Measurements from ENCODE around the gene FKBP3. TPM values are rescaled to one million over a fixed set of nuclear protein-coding genes. Genes with fewer than 3 reads are reported as not detected.

The FKBP3 gene
- total RNA-seq, 4 donors from 2014 or later: 3.7 to 47.8 (median 27.7) TPM

DNA sequence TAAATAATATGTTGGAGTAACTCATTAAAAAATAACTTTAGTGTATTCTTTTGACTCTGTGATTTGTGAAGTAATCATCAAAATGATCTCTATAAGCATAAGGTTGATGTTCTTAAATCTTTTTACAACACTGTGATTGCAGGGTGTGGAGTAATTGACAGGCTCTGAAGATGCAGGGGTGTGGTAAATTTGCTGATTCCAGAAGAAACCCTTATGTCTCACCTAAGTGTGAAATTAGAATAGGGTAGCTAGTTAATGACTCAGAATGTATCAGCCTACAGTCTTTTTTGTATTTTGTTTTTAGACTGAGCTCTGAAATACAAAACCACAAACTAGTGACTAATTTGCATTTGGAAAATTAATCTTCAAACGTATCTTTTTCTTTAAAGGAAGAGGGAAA, 44.5 kb downstream of the FKBP3 start:
- 5 to 14% methylated on average over 1 of the region's 1 CpG for WGBS, 2 donors (ENCODE audit: low coverage in 1 of 2)
- Histone ChIP-seq H3K4me1 (peaks cover 17 to 59% (median 43%) of the 10 kb centered on the region in 4 donors), H3K4me3 (no peak overlapping the region), H3K9me3 (no peaks in the 10 kb centered on the region), H3K27me3 (no peaks in the 10 kb centered on the region), H3K36me3 (no peaks in the 10 kb centered on the region), H3K27ac (no peak overlapping the region)
- DNase-seq: no peak
- in situ Hi-C loops (cut with MboI; ENCODE audit: low pct_ligation_motif_present in 1 of 4, low pct_unique_long_range_greater_than_20kb in 1 of 4, low sequenced_read_pairs in 3 of 4) (no loop called here), intact Hi-C loops (cut with DNase I; ENCODE audit: low total_unique reads) (no loop called here)
- no peak for TF ChIP-seq EP300 (IDR thresholded peaks at IDR 0.05; ENCODE audit: low read depth)
- TF ChIP-seq POLR2A (IDR thresholded peaks at IDR 0.05): no peak
- no peak for TF ChIP-seq POLR2AphosphoS5 (IDR thresholded peaks at IDR 0.05)
- TF ChIP-seq, protein P1, sequence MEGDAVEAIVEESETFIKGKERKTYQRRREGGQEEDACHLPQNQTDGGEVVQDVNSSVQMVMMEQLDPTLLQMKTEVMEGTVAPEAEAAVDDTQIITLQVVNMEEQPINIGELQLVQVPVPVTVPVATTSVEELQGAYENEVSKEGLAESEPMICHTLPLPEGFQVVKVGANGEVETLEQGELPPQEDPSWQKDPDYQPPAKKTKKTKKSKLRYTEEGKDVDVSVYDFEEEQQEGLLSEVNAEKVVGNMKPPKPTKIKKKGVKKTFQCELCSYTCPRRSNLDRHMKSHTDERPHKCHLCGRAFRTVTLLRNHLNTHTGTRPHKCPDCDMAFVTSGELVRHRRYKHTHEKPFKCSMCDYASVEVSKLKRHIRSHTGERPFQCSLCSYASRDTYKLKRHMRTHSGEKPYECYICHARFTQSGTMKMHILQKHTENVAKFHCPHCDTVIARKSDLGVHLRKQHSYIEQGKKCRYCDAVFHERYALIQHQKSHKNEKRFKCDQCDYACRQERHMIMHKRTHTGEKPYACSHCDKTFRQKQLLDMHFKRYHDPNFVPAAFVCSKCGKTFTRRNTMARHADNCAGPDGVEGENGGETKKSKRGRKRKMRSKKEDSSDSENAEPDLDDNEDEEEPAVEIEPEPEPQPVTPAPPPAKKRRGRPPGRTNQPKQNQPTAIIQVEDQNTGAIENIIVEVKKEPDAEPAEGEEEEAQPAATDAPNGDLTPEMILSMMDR (IDR thresholded peaks at IDR 0.05): no peak

DNA sequence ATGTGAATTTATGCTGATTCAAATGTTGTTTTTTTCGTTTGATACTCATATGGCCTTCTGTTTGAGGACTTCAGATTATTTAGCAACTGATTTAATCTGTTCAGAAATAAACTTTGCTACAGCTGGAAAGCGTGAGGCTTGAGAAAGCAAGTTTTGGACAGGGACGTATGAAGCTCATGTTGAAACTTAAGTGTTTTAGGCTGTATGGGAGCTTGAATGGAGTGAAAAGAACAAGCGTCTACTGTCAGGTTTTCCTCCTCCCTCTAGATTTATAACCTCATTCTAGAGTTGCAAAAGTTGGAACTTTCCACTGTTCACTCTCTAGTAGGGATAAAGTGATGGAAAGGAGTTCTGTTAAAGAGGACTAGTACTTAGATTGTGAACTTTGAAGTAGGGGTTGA, 49.3 kb downstream of the FKBP3 start:
- WGBS, 2 donors (ENCODE audit: low coverage in 1 of 2): 1 to 3% methylated on average over 4 of the region's 4 CpGs
- no peaks in the 10 kb centered on the region for H3K9me3 ChIP-seq
- TF ChIP-seq POLR2A (IDR thresholded peaks at IDR 0.05): no peak
- TF ChIP-seq EP300 (IDR thresholded peaks at IDR 0.05; ENCODE audit: low read depth): no peak
- TF ChIP-seq POLR2AphosphoS5 (IDR thresholded peaks at IDR 0.05): no peak
- TF ChIP-seq, protein P1 (IDR thresholded peaks at IDR 0.05): no peak
- no peaks in the 10 kb centered on the region for H3K27me3 ChIP-seq
- H3K4me3 ChIP-seq: peak overlapping the region in 3 of 4 donors; percentile 57 to 72 (median 64)
- no peaks in the 10 kb centered on the region for H3K36me3 ChIP-seq
- intact Hi-C loops (cut with DNase I; ENCODE audit: low total_unique reads): no loop called here
- no peak for DNase-seq
- in situ Hi-C loops (cut with MboI; ENCODE audit: low pct_ligation_motif_present in 1 of 4, low pct_unique_long_range_greater_than_20kb in 1 of 4, low sequenced_read_pairs in 3 of 4): no loop called here
- H3K27ac ChIP-seq: peak overlapping the region; percentile 88 to 94 (median 90)
- H3K4me1 ChIP-seq: peaks cover 17 to 62% (median 50%) of the 10 kb centered on the region in 4 donors

DNA sequence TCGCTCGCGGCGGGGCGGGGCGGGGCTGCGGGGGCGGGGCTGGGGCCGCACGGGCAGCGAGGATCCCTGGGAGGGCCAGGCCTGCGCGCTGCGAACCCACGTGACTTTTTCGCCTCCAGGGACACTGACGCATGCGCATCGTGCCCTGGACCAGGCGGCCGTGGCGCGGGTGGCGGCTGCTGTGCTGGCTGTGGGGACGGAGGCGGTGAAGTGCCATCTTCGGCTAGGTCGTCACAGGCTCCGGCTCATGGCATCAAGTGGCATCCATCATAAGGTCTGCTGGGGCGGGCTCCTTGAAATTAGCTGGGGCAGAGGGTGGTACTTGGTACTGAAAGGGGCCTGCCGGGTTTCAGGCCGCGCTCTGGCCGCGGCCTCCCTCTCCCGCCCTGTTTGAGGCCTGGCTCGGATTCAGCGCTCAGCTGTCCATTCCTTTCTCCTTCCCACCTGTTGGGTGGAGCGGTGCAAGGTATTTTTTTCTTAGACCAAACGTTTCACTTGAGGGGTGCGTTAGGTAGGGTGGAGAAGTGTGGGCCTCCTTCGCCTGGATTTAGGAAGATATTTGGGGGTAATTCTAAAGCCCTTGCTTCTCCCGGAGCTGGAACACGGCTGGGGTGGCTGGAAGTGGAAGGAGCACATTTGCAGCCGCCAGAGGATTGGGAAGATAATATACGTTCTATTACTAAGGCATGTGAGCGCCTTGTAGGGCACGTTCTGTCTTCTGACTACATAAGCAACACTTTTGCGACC, 50.1 kb downstream of the FKBP3 start, which contains the start of gene PRPF39:
TSS of gene PRPF39 (plus strand) at position 141 of the 747 bp plus-strand sequence. CDS start 11,124 bp downstream, outside the sequence.
- Histone ChIP-seq H3K9me3 (no peaks in the 10 kb centered on the region), H3K27me3 (no peaks in the 10 kb centered on the region), H3K4me1 (peaks cover 11 to 54% (median 42%) of the 10 kb centered on the region in 4 donors), H3K27ac (peak within 1 kb of the TSS; percentile 88 to 94 (median 90)), H3K36me3 (no peaks in the 10 kb centered on the region), H3K4me3 (peak within 1 kb of the TSS; percentile 57 to 72 (median 62))
- TF ChIP-seq, protein P1 (IDR thresholded peaks at IDR 0.05): no peak
- no peak for TF ChIP-seq EP300 (IDR thresholded peaks at IDR 0.05; ENCODE audit: low read depth)
- peak; percentile 88 for TF ChIP-seq POLR2A (IDR thresholded peaks at IDR 0.05)
- TF ChIP-seq POLR2AphosphoS5 (IDR thresholded peaks at IDR 0.05): peak; percentile 97 to 98 (median 98)
- intact Hi-C loops (cut with DNase I; ENCODE audit: low total_unique reads): no loop called here
- 0 to 1% methylated on average over 6 to 24 of the region's 49 CpGs for WGBS, 2 donors (ENCODE audit: low coverage in 1 of 2)
- DNase-seq: peak; percentile 96
- in situ Hi-C loops (cut with MboI; ENCODE audit: low pct_ligation_motif_present in 1 of 4, low pct_unique_long_range_greater_than_20kb in 1 of 4, low sequenced_read_pairs in 3 of 4): no loop called here

DNA sequence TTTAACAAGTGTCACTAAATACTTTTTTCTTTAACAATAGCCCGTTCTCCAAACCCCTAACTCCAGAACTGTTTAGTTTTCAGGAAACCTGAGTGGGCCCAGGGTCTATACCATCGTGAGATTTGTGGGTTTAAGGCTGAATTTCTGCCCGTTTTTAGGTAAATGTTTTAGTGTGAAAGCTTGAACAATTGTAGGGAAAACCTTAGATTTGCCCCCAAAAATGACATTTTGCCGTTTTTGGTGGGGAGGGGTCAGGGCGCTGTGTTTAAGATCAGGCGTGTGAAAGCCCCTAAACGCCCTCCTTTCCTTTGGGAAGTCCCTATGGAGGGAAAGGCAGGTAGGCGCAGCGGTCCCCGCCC, 50.7 kb downstream of the FKBP3 start:
- Histone ChIP-seq H3K4me1 (peaks cover 11 to 49% (median 39%) of the 10 kb centered on the region in 4 donors), H3K4me3 (peak overlapping the region; percentile 29 to 72 (median 60)), H3K27ac (peak overlapping the region; percentile 88 to 94 (median 90)), H3K36me3 (no peaks in the 10 kb centered on the region), H3K9me3 (no peaks in the 10 kb centered on the region), H3K27me3 (no peaks in the 10 kb centered on the region)
- in situ Hi-C loops (cut with MboI; ENCODE audit: low pct_ligation_motif_present in 1 of 4, low pct_unique_long_range_greater_than_20kb in 1 of 4, low sequenced_read_pairs in 3 of 4) (no loop called here), intact Hi-C loops (cut with DNase I; ENCODE audit: low total_unique reads) (no loop called here)
- DNase-seq: no peak
- 0 to 1% methylated on average over 3 to 7 of the region's 10 CpGs for WGBS, 2 donors (ENCODE audit: low coverage in 1 of 2)
- TF ChIP-seq, protein P1 (IDR thresholded peaks at IDR 0.05): no peak
